A549 (cell line): ENCODE measurements around the gene OR4N2.
"Not testable (repeated sequence)": the region's sequence is repeated elsewhere in the genome, so short reads cannot be mapped to it uniquely, and the experiment has no call there.

Experiments
- CEBPB ChIP-seq, 2 experiments: fragments of >200 bp in 1 of 2; sonication (Bioruptor Twin) in 1 of 2; formaldehyde crosslinking in 1 of 2; IDR thresholded peaks; 2 replicates each; pipeline ENCODE4 v1.6.1; 2012 to 2016
- TF ChIP-seq, protein P1 (sequence below): IDR thresholded peaks from 2 replicates; pipeline ENCODE4 v1.6.1; 2012

GRCh38 chr14:19827626-19828244 lies 24.2 kb downstream of the OR4N2 start:
- not testable (repeated sequence) for TF ChIP-seq CEBPB (IDR thresholded peaks at IDR 0.05)
- TF ChIP-seq, protein P1, sequence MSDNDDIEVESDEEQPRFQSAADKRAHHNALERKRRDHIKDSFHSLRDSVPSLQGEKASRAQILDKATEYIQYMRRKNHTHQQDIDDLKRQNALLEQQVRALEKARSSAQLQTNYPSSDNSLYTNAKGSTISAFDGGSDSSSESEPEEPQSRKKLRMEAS: not testable (repeated sequence)
